Stimulated activated naive CD4-positive, alpha-beta T cell (primary cell): ENCODE measurements around the gene GJB1.
A peak's percentile ranks its signal among the peaks of the same experiment; 100 is the strongest.
"Not testable (repeated sequence)": the region's sequence is repeated elsewhere in the genome, so short reads cannot be mapped to it uniquely, and the experiment has no call there.

Experiments used
- DNase-seq, 6 experiments: peaks; one replicate each; lab custom pipeline; 2025; lab: John Stamatoyannopoulos, UW

Gene GJB1

GRCh38 chrX:71254092-71254963 lies 31.3 kb downstream of the GJB1 start, which contains the start of gene ZMYM3:
TSS of gene ZMYM3 (minus strand) at chrX:71254140. CDS start at chrX:71253255, 885 bp downstream.
- peak; percentile 66 to 79 (median 72) for DNase-seq

- no peak for DNase-seq
Measured at GRCh38 chrX:71256051-71256450, 33.0 kb downstream of the GJB1 start.

- no peak for DNase-seq
Measured at GRCh38 chrX:71256856-71257255, 33.8 kb downstream of the GJB1 start.

GRCh38 chrX:71268624-71269023 lies 45.6 kb downstream of the GJB1 start:
- not testable (repeated sequence) for DNase-seq

GRCh38 chrX:71269801-71270395 lies 46.9 kb downstream of the GJB1 start:
- DNase-seq, result no peak

DNA sequence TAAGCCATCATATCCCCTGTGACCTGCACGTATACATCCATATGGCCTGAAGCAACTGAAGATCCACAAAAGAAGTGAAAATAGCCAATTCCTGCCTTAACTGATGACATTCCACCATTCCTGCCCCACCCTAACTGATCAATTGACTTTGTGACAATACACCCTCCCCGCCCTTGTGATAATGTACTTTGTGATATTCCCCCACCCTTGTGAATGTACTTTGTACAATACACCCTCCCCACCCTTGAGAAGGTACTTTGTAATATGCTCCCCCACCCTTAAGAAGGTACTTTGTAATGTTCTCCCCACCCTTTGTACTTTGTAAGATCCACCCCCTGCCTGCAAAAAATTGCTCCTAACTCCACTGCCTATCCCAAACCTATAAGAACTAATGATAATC lies 49.3 kb downstream of the GJB1 start:
- DNase-seq, result not testable (repeated sequence)
